HG03060 (cell line): ENCODE measurements around the gene COL9A3.

ENCODE experiments used
- ATAC-seq: cut with Tn5 transposase; IDR thresholded peaks from one replicate; pipeline ENCODE4 v1.9.1; 2021; ENCODE audit warnings: low read depth, moderate number of reproducible peaks; ENCODE audit not compliant: unreplicated experiment

Gene COL9A3

GRCh38 chr20:62808211-62808865 lies 8.5 kb upstream of the COL9A3 start:
- no peak for ATAC-seq

GRCh38 chr20:62809530-62810428 lies 7.1 kb upstream of the COL9A3 start:
- ATAC-seq: no peak

DNA sequence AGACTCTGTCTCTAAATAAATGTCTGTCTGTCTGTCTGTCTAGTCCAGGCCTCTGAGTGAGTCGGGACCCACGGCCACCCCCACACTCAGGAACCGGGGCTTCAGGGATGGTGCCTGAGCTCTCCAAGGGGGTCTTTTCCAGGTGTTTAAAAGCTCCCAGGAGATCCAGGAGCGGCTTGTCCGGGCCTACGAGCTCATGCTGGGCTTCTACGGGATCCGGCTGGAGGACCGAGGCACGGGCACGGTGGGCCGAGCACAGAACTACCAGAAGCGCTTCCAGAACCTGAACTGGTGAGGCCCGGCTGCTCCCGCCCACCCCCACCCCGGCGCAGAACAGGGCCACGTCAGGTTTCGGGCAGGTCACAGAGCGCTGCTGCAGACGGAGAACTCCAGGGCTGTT lies 5.5 kb upstream of the COL9A3 start:
- ATAC-seq: no peak

- ATAC-seq: no peak
Measured at GRCh38 chr20:62811720-62812119, 5.1 kb upstream of the COL9A3 start.

DNA sequence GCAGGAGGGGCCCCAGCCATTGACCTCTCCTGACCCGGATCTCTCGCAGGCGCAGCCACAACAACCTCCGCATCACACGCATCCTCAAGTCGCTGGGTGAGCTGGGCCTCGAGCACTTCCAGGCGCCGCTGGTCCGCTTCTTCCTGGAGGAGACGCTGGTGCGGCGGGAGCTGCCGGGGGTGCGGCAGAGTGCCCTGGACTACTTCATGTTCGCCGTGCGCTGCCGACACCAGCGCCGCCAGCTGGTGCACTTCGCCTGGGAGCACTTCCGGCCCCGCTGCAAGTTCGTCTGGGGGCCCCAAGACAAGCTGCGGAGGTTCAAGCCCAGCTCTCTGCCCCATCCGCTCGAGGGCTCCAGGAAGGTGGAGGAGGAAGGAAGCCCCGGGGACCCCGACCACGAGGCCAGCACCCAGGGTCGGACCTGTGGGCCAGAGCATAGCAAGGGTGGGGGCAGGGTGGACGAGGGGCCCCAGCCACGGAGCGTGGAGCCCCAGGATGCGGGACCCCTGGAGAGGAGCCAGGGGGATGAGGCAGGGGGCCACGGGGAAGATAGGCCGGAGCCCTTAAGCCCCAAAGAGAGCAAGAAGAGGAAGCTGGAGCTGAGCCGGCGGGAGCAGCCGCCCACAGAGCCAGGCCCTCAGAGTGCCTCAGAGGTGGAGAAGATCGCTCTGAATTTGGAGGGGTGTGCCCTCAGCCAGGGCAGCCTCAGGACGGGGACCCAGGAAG lies 4.5 kb upstream of the COL9A3 start:
- ATAC-seq: no peak

GRCh38 chr20:62812907-62813200 lies 4.0 kb upstream of the COL9A3 start:
- ATAC-seq: no peak

DNA sequence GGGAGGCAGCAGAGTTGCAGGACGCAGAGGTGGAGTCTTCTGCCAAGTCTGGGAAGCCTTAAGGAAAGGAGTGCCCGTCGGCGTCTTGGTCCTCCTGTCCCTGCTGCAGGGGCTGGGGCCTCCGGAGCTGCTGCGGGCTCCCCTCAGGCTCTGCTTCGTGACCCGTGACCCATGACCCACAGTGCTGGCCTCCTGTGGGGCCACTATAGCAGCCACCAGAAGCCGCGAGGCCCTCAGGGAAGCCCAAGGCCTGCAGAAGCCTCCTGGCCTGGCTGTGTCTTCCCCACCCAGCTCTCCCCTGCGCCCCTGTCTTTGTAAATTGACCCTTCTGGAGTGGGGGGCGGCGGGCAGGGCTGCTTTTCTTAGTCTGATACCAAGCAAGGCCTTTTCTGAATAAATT lies 3.3 kb upstream of the COL9A3 start:
- no peak for ATAC-seq

GRCh38 chr20:62814060-62814708 lies 2.7 kb upstream of the COL9A3 start:
- ATAC-seq: no peak

DNA sequence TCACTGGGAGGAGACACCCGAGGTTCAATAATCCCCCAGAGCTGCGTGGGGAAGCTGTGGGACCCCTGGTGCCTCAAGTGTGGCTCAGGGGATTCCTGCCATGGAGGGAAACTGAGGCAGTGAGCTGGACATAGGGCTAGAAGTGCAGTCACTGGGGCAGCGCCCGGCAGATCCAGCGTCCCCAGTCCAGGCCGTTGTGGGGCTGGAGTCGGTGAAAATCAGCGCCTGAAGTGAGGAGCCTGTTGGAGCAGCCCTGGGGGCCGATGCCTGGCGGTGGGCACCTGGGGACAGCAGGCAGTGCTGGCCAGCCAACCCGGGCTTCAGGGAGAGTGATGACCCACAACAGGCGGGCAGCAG lies 2.2 kb upstream of the COL9A3 start:
- ATAC-seq: no peak

DNA sequence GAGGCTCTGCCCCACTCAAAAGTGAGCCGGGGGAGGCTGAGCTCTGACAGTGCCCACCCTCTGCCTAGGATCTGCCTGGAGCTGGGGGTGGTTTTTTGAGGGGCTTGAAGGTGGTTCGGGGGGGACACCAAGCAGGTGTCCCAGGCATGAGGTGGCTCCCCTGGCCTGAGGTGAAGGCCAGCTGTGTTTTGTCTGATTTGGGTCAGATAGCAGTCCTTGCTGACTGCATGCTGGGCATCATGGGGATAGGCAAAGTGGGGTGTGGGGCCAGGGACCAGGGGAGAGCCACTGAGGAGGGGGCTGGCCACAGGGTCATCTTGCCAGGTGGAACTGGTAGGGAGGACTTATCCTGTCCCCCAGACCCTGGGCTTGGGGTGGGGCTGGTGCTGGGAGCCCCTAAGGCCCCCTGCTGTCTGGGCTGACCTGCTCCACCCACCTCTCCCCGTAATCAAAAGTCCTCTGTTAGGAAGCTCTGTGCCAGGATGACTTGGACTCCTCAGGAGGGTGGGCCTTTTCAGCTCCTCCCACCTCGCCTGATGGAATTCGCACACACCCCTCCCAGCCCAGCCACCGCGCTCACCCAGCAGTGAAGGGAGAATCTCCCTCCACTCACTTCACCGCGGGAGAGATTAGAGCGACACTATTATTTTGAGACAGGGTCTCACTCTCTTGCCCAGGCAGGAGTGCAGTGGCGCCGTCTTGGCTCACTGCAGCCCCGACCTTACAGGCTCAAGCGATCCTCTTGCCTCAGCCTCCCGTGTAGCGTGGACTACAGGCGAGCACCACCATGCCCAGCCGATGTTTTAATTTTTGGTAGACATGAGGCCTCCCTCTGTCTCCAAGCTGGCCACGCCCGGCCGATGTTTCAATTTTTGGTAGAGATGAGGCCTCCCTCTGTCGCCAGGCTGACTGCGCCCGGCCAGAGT lies 1.5 kb upstream of the COL9A3 start:
- ATAC-seq: no peak

- ATAC-seq: no peak
Measured at GRCh38 chr20:62816031-62816883, 593 bp upstream of the COL9A3 start.

DNA sequence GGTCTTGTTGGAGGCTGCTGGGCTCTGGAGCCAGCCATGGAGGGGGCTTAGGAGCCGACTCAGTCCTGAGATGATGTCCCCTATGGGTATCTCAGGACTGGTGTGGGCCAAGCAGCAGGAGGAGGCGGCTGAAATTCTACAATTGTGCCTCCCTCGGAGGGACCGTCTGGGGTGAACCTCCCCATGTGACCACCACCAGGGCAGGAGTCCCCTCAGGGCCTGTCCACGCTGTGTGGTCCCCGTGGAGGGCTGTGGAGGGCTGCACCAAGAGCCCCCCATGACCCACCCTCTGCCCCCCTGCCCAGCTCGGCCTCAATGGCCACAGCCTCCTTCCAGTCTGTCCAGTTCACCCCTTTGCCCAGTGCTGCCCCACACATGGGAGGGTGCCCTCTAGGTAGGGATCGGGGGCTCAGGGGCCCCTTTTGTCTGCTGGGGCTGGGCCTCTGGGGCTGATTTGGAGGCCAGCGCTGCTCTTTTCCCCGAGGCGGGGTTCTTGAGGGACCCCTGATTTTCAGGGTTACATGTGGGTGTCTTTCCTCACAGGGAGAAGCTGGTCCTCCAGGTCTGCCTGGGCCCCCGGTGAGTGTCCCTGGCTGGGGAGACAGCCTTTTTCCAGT lies 1.2 kb downstream of the COL9A3 start:
- no peak for ATAC-seq

GRCh38 chr20:62818592-62819493 lies 2.0 kb downstream of the COL9A3 start:
- no peak for ATAC-seq

- ATAC-seq: no peak
Measured at GRCh38 chr20:62819494-62820174, 2.8 kb downstream of the COL9A3 start.

- no peak for ATAC-seq
Measured at GRCh38 chr20:62820208-62820961, 3.5 kb downstream of the COL9A3 start.

- no peak for ATAC-seq
Measured at GRCh38 chr20:62820962-62821725, 4.3 kb downstream of the COL9A3 start.
